ENCODE measurements around the gene SPANXA1.
"Not testable (repeated sequence)": the region's sequence is repeated elsewhere in the genome, so short reads cannot be mapped to it uniquely, and the experiment has no call there.

SPANXA1 gene, protein sequence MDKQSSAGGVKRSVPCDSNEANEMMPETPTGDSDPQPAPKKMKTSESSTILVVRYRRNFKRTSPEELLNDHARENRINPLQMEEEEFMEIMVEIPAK

DNA sequence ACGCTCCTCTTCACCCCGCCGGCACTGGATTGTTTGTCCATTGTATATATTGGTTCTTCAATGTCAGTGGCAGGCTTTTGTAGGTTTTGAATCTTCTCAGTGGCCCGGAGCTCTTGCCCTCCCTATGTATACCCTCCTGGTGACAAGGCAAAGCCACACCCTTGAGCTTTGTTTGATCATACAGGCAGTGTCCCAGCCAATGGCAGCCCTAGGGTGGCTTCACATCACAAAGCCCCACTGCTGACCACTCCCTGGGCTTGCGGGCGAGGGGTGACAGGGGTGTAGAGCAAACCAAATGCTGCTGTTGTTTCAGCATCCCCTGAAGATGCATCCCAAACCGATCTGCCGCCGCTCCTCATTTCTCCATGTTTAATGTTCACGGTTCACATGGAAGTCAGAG, at the start of gene SPANXA1:
SPANXA1 (minus strand) TSS at position 101 of the 400 bp plus-strand sequence; CDS start at position 41, 60 bp downstream.
- DNase-seq (ENCODE audit: low read depth in 2 of 2): not testable (repeated sequence)

DNA sequence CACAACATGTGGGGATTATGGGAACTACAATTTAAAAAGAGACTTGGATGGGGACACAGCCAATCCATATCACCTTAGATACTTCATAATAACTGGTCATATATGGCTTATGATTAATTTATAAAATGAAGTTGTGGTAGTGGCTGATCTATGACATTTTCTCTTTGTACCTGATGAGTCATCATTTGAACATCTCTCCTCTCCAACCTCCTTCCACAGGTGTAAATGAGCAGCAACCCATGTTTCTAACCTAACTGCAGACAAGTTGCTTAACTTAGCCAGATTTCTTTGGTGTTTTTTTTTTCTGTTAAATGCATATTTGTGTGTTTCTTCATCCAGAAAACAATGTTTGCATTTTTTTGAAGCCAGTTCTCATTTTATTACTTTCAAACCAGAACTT, 47.6 kb upstream of the SPANXA1 start:
- no peak for DNase-seq (ENCODE audit: low read depth in 2 of 2)

DNA sequence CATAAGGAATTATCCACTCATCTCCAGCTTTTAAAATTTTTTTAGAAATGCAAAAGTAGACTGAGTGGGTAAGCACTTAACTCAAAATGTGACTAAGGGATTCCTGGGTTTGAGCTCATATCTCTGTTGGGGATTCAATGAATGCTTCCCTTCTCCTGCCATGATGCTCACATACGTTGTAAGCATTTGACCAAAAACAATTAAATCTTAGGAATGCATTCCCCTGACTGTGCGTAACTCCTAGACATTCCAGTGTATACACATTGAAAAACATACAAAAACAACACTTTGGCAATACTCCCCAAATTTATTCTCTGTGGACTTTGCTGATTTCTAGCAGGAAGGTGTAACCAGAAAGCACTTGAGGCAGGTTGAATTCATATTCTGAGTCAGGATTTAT, 34.8 kb upstream of the SPANXA1 start:
- peak in 1 of 2 experiments; percentile 5 for DNase-seq (ENCODE audit: low read depth in 2 of 2)

DNA sequence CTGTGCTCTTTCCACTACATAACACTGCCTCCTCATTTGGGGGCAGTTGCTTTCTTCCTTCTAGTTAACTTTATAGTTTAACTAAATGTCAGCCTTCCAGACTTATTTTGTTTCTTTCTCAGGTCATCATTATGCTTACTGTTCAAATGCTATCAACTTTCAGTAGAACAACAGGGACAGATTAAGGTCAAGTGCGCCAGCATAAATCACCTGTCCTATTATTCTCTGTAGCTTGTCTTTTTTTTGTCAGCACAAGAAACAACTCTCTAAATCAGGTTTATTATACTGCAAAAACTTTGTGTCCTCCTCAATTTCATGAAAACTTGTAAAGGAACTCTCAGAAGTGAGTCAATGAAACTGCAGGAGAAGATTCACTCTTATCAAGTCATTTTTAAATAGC, 24.6 kb upstream of the SPANXA1 start:
- no peak for DNase-seq (ENCODE audit: low read depth in 2 of 2)

DNA sequence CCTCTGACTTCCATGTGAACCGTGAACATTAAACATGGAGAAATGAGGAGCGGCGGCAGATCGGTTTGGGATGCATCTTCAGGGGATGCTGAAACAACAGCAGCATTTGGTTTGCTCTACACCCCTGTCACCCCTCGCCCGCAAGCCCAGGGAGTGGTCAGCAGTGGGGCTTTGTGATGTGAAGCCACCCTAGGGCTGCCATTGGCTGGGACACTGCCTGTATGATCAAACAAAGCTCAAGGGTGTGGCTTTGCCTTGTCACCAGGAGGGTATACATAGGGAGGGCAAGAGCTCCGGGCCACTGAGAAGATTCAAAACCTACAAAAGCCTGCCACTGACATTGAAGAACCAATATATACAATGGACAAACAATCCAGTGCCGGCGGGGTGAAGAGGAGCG, 4.9 kb upstream of the SPANXA1 start, which contains the start of gene SPANXA2:
SPANXA2 (plus strand) TSS at position 301 of the 400 bp plus-strand sequence; CDS start at position 361, 60 bp downstream.
- not testable (repeated sequence) for DNase-seq (ENCODE audit: low read depth in 2 of 2)

DNA sequence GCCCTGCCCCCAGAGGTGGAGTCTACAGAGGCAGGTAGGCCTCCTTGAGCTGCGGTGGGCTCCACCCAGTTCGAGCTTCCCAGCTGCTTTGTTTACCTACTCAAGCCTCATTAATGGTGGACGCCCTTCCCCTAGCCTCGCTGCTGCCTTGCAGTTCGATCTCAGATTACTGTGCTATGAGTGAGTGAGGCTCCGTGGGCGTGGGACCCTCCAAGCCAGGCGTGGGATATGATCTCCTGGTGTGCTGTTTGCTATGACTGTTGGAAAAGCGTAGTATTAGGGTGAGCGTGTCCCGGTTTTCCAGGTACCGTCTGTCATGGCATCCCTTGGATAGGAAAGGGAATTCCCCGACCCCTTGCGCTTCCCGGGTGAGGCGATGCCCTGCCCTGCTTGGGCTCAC, 42.0 kb downstream of the SPANXA1 start:
- DNase-seq (ENCODE audit: low read depth in 2 of 2): not testable (repeated sequence)
